ENCODE results near the gene PRKCZ.

The PRKCZ gene

DNA sequence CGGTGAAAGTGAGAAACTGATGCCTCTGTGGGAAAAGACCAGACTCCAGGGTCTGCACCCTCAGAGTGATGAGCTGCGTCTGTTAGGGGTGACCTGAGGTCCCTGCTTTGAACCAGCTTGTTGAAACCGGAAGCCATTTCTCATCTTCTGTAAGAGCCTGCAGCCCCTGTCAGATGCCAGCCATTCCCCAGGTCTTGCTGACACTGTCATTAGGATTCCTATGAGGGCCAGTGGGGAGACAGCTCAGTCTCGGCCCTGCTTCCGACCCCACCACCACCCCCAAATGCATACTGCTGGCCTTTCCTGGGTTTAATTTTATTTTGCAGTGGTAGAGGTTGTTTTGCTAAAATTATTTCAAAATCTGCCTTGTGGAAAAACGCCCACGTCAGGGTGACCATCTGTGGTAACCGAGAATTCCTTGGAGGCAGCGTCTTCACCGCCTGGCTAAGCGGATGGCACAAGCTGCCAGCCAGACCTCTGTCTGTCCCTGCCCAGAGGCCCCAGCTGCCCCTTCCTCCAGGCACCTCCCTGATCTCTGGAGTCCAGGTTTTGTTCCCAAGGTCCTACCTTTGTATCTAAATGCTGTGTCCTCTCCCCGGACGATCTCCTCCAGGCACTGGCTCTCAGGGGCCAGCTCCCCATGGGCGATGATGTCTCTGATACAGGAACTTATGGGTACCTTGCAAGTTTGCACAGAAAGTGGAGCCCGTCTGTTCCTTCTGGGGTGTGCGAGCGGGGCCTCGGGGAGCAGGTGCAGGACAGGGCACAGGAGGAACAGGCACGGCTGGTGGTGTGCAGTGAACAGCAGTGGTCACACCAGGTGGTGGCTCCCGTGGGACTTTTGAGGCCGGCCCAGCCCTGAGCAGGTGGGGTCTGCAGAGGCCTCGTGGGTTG is 49.9 kb downstream of the PRKCZ start:
- Histone ChIP-seq H3K4me1 (ENCODE audit: control insufficient read depth in 2 of 2, insufficient read depth in 1 of 2, low read depth in 1 of 2, low read length in 2 of 2) (peaks cover 0 to 4% of the 10 kb centered on the region in 2 donors), H2BK15ac (ENCODE audit: low read length) (no peak overlapping the region), H3K4ac (ENCODE audit: low read length) (no peak overlapping the region), H3K9ac (ENCODE audit: low read depth, low read length, poor library complexity) (no peak overlapping the region), H3K79me1 (ENCODE audit: low read depth, low read length) (peaks cover 10% of the 10 kb centered on the region), H3K27me3 (ENCODE audit: control insufficient read depth in 3 of 3, insufficient read depth in 3 of 3, low read depth in 1 of 3, low read length in 3 of 3) (peaks cover 0 to 3% (median 0%) of the 10 kb centered on the region in 3 experiments), H3K9me3 (replicated peaks in 1 of 2; ENCODE audit: control insufficient read depth in 2 of 2, insufficient read depth in 1 of 2, low read depth in 1 of 2, low read length in 2 of 2) (peaks cover 0 to 2% of the 10 kb centered on the region in 2 donors), H2BK5ac (ENCODE audit: low read length) (no peak overlapping the region), H3K4me2 (ENCODE audit: insufficient read depth, low read length, poor library complexity, severe bottlenecking) (no peak overlapping the region), H3K27ac (replicated peaks; ENCODE audit: low read length) (no peak overlapping the region), H2AK5ac (ENCODE audit: low read depth, low read length) (no peak overlapping the region), H2BK12ac (ENCODE audit: low read length) (peak overlapping the region; percentile 84), H4K8ac (ENCODE audit: low read depth, low read length) (no peak overlapping the region), H3K18ac (ENCODE audit: low read length) (peak overlapping the region; percentile 6), H3K23ac (ENCODE audit: low read depth, low read length, poor library complexity) (peak overlapping the region; percentile 39), H4K91ac (ENCODE audit: low read depth, low read length, poor library complexity) (no peak overlapping the region), H3K4me3 (ENCODE audit: low read length in 2 of 2) (no peak overlapping the region), H3K14ac (ENCODE audit: low read length) (no peak overlapping the region), H2BK120ac (ENCODE audit: low read depth, low read length) (no peak overlapping the region), H3K36me3 (replicated peaks in 1 of 2; ENCODE audit: control insufficient read depth in 2 of 2, insufficient read depth in 2 of 2, low read length in 2 of 2) (peaks cover 0 to 2% of the 10 kb centered on the region in 2 donors), H2AFZ (ENCODE audit: low read length) (no peak overlapping the region)
- WGBS, 2 donors (ENCODE audit: extremely low coverage in 2 of 2, insufficient read length in 2 of 2, insufficient replicate concordance in 1 of 2): no CpG with 5 or more reads among the region's 22 CpGs
- no peak for DNase-seq (ENCODE audit: low spot score)

DNA sequence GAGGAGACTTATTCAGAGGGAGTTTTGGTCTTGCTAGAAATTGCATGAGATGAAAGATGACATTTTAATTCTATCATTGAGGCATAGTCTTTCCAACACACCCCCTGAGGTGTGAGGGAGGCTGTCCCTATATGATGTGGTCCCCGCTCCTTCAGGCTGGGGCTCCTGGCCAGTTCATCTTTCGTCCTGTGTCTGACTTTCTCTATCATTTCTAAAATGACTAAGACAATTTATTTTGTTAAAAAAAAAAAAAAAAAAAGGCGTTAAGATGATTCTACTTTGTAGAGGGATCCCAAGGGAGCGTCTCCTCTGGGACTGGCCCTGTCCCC is 50.5 kb downstream of the PRKCZ start:
- Histone ChIP-seq H4K91ac (ENCODE audit: low read depth, low read length, poor library complexity) (no peak overlapping the region), H3K27ac (replicated peaks; ENCODE audit: low read length) (no peak overlapping the region), H3K23ac (ENCODE audit: low read depth, low read length, poor library complexity) (no peak overlapping the region), H3K4me3 (ENCODE audit: low read length in 2 of 2) (no peak overlapping the region), H3K9ac (ENCODE audit: low read depth, low read length, poor library complexity) (no peak overlapping the region), H3K27me3 (ENCODE audit: control insufficient read depth in 3 of 3, insufficient read depth in 3 of 3, low read depth in 1 of 3, low read length in 3 of 3) (peaks cover 0 to 3% (median 0%) of the 10 kb centered on the region in 3 experiments), H2AFZ (ENCODE audit: low read length) (no peak overlapping the region), H2AK5ac (ENCODE audit: low read depth, low read length) (no peak overlapping the region), H3K79me1 (ENCODE audit: low read depth, low read length) (peaks cover 10% of the 10 kb centered on the region), H3K4me2 (ENCODE audit: insufficient read depth, low read length, poor library complexity, severe bottlenecking) (no peak overlapping the region), H4K8ac (ENCODE audit: low read depth, low read length) (no peak overlapping the region), H2BK120ac (ENCODE audit: low read depth, low read length) (no peak overlapping the region), H3K14ac (ENCODE audit: low read length) (no peak overlapping the region), H3K4me1 (ENCODE audit: control insufficient read depth in 2 of 2, insufficient read depth in 1 of 2, low read depth in 1 of 2, low read length in 2 of 2) (peaks cover 0 to 4% of the 10 kb centered on the region in 2 donors), H3K36me3 (replicated peaks in 1 of 2; ENCODE audit: control insufficient read depth in 2 of 2, insufficient read depth in 2 of 2, low read length in 2 of 2) (peaks cover 0 to 2% of the 10 kb centered on the region in 2 donors), H2BK12ac (ENCODE audit: low read length) (no peak overlapping the region), H3K9me3 (replicated peaks in 1 of 2; ENCODE audit: control insufficient read depth in 2 of 2, insufficient read depth in 1 of 2, low read depth in 1 of 2, low read length in 2 of 2) (peaks cover 0 to 2% of the 10 kb centered on the region in 2 donors), H3K18ac (ENCODE audit: low read length) (no peak overlapping the region), H3K4ac (ENCODE audit: low read length) (no peak overlapping the region), H2BK15ac (ENCODE audit: low read length) (no peak overlapping the region), H2BK5ac (ENCODE audit: low read length) (no peak overlapping the region)
- WGBS, 2 donors (ENCODE audit: extremely low coverage in 2 of 2, insufficient read length in 2 of 2, insufficient replicate concordance in 1 of 2): no CpG with 5 or more reads among the region's 4 CpGs
- no peak for DNase-seq (ENCODE audit: low spot score)

DNA sequence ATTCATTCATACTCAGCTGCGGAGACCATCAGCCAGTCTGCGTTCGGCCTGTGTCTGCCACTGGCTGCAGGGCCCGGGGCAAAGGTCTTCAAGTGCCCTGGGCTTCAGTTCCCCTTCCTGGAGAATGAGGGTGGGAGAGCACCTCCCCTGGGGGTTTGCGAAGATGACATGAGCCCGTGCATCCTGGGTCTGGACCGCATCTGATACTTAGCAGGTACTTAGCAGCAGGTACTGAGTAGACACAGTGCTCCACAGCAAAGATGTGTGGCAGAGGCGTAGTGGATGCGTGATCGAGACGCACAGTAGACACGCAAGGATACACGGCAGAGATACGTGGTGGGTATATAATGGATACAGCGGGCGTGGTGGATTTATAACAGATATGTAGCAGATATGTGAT is 51.3 kb downstream of the PRKCZ start:
- no peak overlapping the region for H2AFZ ChIP-seq (ENCODE audit: low read length)
- no peak overlapping the region for H3K4me3 ChIP-seq (ENCODE audit: low read length in 2 of 2)
- no CpG with 5 or more reads among the region's 16 CpGs for WGBS, 2 donors (ENCODE audit: extremely low coverage in 2 of 2, insufficient read length in 2 of 2, insufficient replicate concordance in 1 of 2)
- no peak overlapping the region for H2BK120ac ChIP-seq (ENCODE audit: low read depth, low read length)
- peaks cover 4% of the 10 kb centered on the region for H3K79me1 ChIP-seq (ENCODE audit: low read depth, low read length)
- no peak overlapping the region for H2BK12ac ChIP-seq (ENCODE audit: low read length)
- peaks cover 0 to 3% (median 0%) of the 10 kb centered on the region in 3 experiments for H3K27me3 ChIP-seq (ENCODE audit: control insufficient read depth in 3 of 3, insufficient read depth in 3 of 3, low read depth in 1 of 3, low read length in 3 of 3)
- H3K27ac ChIP-seq (replicated peaks; ENCODE audit: low read length): no peak overlapping the region
- no peak overlapping the region for H3K4me2 ChIP-seq (ENCODE audit: insufficient read depth, low read length, poor library complexity, severe bottlenecking)
- H2AK5ac ChIP-seq (ENCODE audit: low read depth, low read length): no peak overlapping the region
- H3K18ac ChIP-seq (ENCODE audit: low read length): no peak overlapping the region
- H4K8ac ChIP-seq (ENCODE audit: low read depth, low read length): no peak overlapping the region
- H3K14ac ChIP-seq (ENCODE audit: low read length): peak overlapping the region; percentile 1
- H3K9me3 ChIP-seq (replicated peaks in 1 of 2; ENCODE audit: control insufficient read depth in 2 of 2, insufficient read depth in 1 of 2, low read depth in 1 of 2, low read length in 2 of 2): peaks cover 0 to 2% of the 10 kb centered on the region in 2 donors
- no peak for DNase-seq (ENCODE audit: low spot score)
- H3K4ac ChIP-seq (ENCODE audit: low read length): no peak overlapping the region
- peak overlapping the region; percentile 32 for H3K9ac ChIP-seq (ENCODE audit: low read depth, low read length, poor library complexity)
- no peak overlapping the region for H2BK5ac ChIP-seq (ENCODE audit: low read length)
- H3K36me3 ChIP-seq (replicated peaks in 1 of 2; ENCODE audit: control insufficient read depth in 2 of 2, insufficient read depth in 2 of 2, low read length in 2 of 2): peaks cover 0 to 3% of the 10 kb centered on the region in 2 donors
- H4K91ac ChIP-seq (ENCODE audit: low read depth, low read length, poor library complexity): no peak overlapping the region
- peaks cover 0 to 4% of the 10 kb centered on the region in 2 donors for H3K4me1 ChIP-seq (ENCODE audit: control insufficient read depth in 2 of 2, insufficient read depth in 1 of 2, low read depth in 1 of 2, low read length in 2 of 2)
- H3K23ac ChIP-seq (ENCODE audit: low read depth, low read length, poor library complexity): peak overlapping the region; percentile 34
- no peak overlapping the region for H2BK15ac ChIP-seq (ENCODE audit: low read length)

DNA sequence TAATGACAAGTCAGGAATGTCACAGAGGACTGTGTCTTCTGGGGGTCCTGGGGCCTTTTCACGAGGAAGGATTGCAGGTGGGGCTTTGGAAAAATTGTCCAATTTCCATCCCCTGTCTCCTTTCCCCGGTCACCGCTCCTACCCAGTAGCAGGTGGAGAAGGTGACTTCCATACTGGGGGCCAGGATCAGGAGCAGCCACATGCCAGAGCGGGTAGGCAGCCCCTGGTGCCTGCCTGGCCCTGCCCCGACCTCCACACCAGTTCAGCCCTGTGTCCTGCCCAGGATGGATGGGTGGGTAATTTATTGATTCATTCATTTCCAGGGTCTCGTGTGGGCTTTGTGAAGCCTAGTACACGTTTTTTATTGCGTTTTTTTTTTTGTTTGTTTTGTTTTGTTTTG is 51.7 kb downstream of the PRKCZ start:
- H3K27me3 ChIP-seq (ENCODE audit: control insufficient read depth in 3 of 3, insufficient read depth in 3 of 3, low read depth in 1 of 3, low read length in 3 of 3): peaks cover 0 to 3% (median 0%) of the 10 kb centered on the region in 3 experiments
- H2BK5ac ChIP-seq (ENCODE audit: low read length): no peak overlapping the region
- no peak overlapping the region for H3K23ac ChIP-seq (ENCODE audit: low read depth, low read length, poor library complexity)
- no peak overlapping the region for H2BK15ac ChIP-seq (ENCODE audit: low read length)
- H3K9me3 ChIP-seq (replicated peaks in 1 of 2; ENCODE audit: control insufficient read depth in 2 of 2, insufficient read depth in 1 of 2, low read depth in 1 of 2, low read length in 2 of 2): peaks cover 0 to 2% of the 10 kb centered on the region in 2 donors
- H2AFZ ChIP-seq (ENCODE audit: low read length): no peak overlapping the region
- H3K4me2 ChIP-seq (ENCODE audit: insufficient read depth, low read length, poor library complexity, severe bottlenecking): no peak overlapping the region
- H3K79me1 ChIP-seq (ENCODE audit: low read depth, low read length): peaks cover 6% of the 10 kb centered on the region
- peaks cover 0 to 3% of the 10 kb centered on the region in 2 donors for H3K36me3 ChIP-seq (replicated peaks in 1 of 2; ENCODE audit: control insufficient read depth in 2 of 2, insufficient read depth in 2 of 2, low read length in 2 of 2)
- no peak overlapping the region for H3K27ac ChIP-seq (replicated peaks; ENCODE audit: low read length)
- H3K14ac ChIP-seq (ENCODE audit: low read length): no peak overlapping the region
- no peak for DNase-seq (ENCODE audit: low spot score)
- H2AK5ac ChIP-seq (ENCODE audit: low read depth, low read length): no peak overlapping the region
- no peak overlapping the region for H3K4me3 ChIP-seq (ENCODE audit: low read length in 2 of 2)
- H3K9ac ChIP-seq (ENCODE audit: low read depth, low read length, poor library complexity): no peak overlapping the region
- no peak overlapping the region for H3K4ac ChIP-seq (ENCODE audit: low read length)
- no peak overlapping the region for H4K91ac ChIP-seq (ENCODE audit: low read depth, low read length, poor library complexity)
- no CpG with 5 or more reads among the region's 8 CpGs for WGBS, 2 donors (ENCODE audit: extremely low coverage in 2 of 2, insufficient read length in 2 of 2, insufficient replicate concordance in 1 of 2)
- H3K4me1 ChIP-seq (ENCODE audit: control insufficient read depth in 2 of 2, insufficient read depth in 1 of 2, low read depth in 1 of 2, low read length in 2 of 2): peaks cover 0 to 4% of the 10 kb centered on the region in 2 donors
- no peak overlapping the region for H2BK12ac ChIP-seq (ENCODE audit: low read length)
- no peak overlapping the region for H2BK120ac ChIP-seq (ENCODE audit: low read depth, low read length)
- H4K8ac ChIP-seq (ENCODE audit: low read depth, low read length): no peak overlapping the region
- H3K18ac ChIP-seq (ENCODE audit: low read length): no peak overlapping the region

Measured in neuronal stem cell (in vitro differentiated cells).